Smooth muscle cell (in vitro differentiated cells): ENCODE results near the gene MORC4. TPM values are rescaled to one million over a fixed set of nuclear protein-coding genes. Genes with fewer than 3 reads are reported as not detected.

ENCODE experiments used
- DNase-seq: peaks from one replicate; lab custom pipeline; 2025; ENCODE audit not compliant: unreplicated experiment; lab: John Stamatoyannopoulos, UW
- H2AFZ ChIP-seq: fragments of 200-600 bp; sonication (generic); 2 replicates; pipeline ENCODE4 v1.6.0; 2016; ENCODE audit warnings: antibody characterized with exemption, low read depth, mild to moderate bottlenecking
- H3F3A ChIP-seq: fragments of 200-600 bp; sonication (generic); 2 replicates; pipeline ENCODE4 v1.6.0; 2017; ENCODE audit warnings: antibody characterized with exemption, low read depth
- H3K27ac ChIP-seq: fragments of 200-600 bp; sonication (generic); 2 replicates; pipeline ENCODE4 v1.5.1; 2016; ENCODE audit warnings: low read depth, mild to moderate bottlenecking
- H3K27me3 ChIP-seq: fragments of 200-600 bp; sonication (generic); 2 replicates; pipeline ENCODE4 v1.6.1; 2016; ENCODE audit warnings: low read depth, mild to moderate bottlenecking
- H3K36me3 ChIP-seq: fragments of 200-600 bp; sonication (generic); 2 replicates; pipeline ENCODE4 v1.5.1; 2016; ENCODE audit warnings: low read depth
- H3K4me1 ChIP-seq: fragments of 200-600 bp; sonication (generic); 2 replicates; pipeline ENCODE4 v1.5.1; 2016; ENCODE audit warnings: low read depth
- H3K4me2 ChIP-seq: fragments of 200-600 bp; sonication (generic); 2 replicates; pipeline ENCODE4 v1.6.0; 2016; ENCODE audit warnings: mild to moderate bottlenecking
- H3K4me3 ChIP-seq: fragments of 200-600 bp; sonication (generic); 2 replicates; pipeline ENCODE4 v1.5.1; 2016; ENCODE audit warnings: mild to moderate bottlenecking
- H3K79me2 ChIP-seq: fragments of 200-600 bp; sonication (generic); 2 replicates; pipeline ENCODE4 v1.6.0; 2016; ENCODE audit warnings: low read depth, mild to moderate bottlenecking
- H3K9ac ChIP-seq: fragments of 200-600 bp; sonication (generic); 2 replicates; pipeline ENCODE4 v1.6.0; 2016; ENCODE audit warnings: low read depth
- H3K9me3 ChIP-seq: fragments of 200-600 bp; sonication (generic); replicated peaks from 2 replicates; pipeline ENCODE4 v1.5.1; 2016; ENCODE audit warnings: low read depth
- H4K20me1 ChIP-seq: fragments of 200-600 bp; sonication (generic); 2 replicates; pipeline ENCODE4 v1.6.0; 2016; ENCODE audit warnings: low read depth
- WGBS: methylation state at CpG from one replicate; pipeline ENCODE4 v1.1.7; 2016; ENCODE audit warnings: low lambda C conversion rate; 5-methylcytosine and 5-hydroxymethylcytosine counted together
- polyA plus RNA-seq: library from polyadenylated mRNA; unstranded; fragments of >200 nt; fragmentation: Nextera tagmentation; extraction: Ambion mirVana; gene quantifications from 2 replicates; pipeline ENCODE4 v1.2.1, GENCODE V29; 2016
- total RNA-seq: library from RNA; depleted of rRNA; stranded (reverse); fragments of >200 nt; gene quantifications from 2 replicates; pipeline ENCODE4 v1.2.3, GENCODE V29; 2014
- TF ChIP-seq, protein P1 (sequence below): fragments of 200-600 bp; sonication (generic); IDR thresholded peaks from 2 replicates; pipeline ENCODE4 v1.5.1; 2017; ENCODE audit warnings: borderline replicate concordance, mild to moderate bottlenecking, antibody characterized with exemption; ENCODE audit not compliant: insufficient read depth, poor library complexity, severe bottlenecking

MORC4 gene
- total and polyA plus RNA-seq, 2 experiments from 2014 or later = 27.1 to 33.8 TPM

GRCh38 chrX:106964290-106964689, 35.7 kb downstream of the MORC4 start:
- Histone ChIP-seq H3K4me3 (no peak overlapping the region), H4K20me1 (no peaks in the 10 kb centered on the region), H3F3A (no peaks in the 10 kb centered on the region), H3K9ac (no peak overlapping the region), H3K36me3 (no peaks in the 10 kb centered on the region), H3K79me2 (no peaks in the 10 kb centered on the region), H3K27me3 (no peaks in the 10 kb centered on the region), H3K27ac (no peak overlapping the region), H2AFZ (no peak overlapping the region), H3K4me1 (no peaks in the 10 kb centered on the region), H3K9me3 (no peaks in the 10 kb centered on the region), H3K4me2 (no peak overlapping the region)
- no peak for DNase-seq
- TF ChIP-seq, protein P1, sequence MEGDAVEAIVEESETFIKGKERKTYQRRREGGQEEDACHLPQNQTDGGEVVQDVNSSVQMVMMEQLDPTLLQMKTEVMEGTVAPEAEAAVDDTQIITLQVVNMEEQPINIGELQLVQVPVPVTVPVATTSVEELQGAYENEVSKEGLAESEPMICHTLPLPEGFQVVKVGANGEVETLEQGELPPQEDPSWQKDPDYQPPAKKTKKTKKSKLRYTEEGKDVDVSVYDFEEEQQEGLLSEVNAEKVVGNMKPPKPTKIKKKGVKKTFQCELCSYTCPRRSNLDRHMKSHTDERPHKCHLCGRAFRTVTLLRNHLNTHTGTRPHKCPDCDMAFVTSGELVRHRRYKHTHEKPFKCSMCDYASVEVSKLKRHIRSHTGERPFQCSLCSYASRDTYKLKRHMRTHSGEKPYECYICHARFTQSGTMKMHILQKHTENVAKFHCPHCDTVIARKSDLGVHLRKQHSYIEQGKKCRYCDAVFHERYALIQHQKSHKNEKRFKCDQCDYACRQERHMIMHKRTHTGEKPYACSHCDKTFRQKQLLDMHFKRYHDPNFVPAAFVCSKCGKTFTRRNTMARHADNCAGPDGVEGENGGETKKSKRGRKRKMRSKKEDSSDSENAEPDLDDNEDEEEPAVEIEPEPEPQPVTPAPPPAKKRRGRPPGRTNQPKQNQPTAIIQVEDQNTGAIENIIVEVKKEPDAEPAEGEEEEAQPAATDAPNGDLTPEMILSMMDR = no peak
- WGBS = 46% methylated on average over 1 of the region's 1 CpG

DNA sequence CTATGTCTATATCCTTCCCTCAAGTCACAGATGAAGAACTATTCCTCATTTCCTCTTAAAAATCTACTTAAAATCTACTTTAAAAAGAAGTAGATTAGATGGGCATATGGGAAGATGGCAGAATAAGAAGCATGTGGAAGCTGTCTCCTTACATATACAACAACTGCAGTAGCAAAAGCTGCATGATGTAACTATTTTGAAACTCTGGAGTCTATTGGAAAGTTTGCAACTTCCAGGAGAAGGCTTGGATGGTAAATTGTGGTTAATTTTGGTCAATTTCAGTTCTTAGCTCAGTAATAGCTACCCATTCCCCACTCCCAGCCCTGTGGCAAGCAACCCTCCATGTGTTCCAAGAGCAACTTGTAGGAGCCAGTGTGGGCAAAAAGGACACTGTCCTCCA, 36.9 kb downstream of the MORC4 start:
- Histone ChIP-seq H3K36me3 (no peaks in the 10 kb centered on the region), H3K4me2 (no peak overlapping the region), H3K9me3 (no peaks in the 10 kb centered on the region), H3K27me3 (no peaks in the 10 kb centered on the region), H3K9ac (no peak overlapping the region), H3K4me3 (no peak overlapping the region), H3F3A (no peaks in the 10 kb centered on the region), H3K27ac (no peak overlapping the region), H2AFZ (no peak overlapping the region), H4K20me1 (no peaks in the 10 kb centered on the region), H3K4me1 (no peaks in the 10 kb centered on the region), H3K79me2 (no peaks in the 10 kb centered on the region)
- no peak for DNase-seq
- TF ChIP-seq, protein P1 = no peak

DNA sequence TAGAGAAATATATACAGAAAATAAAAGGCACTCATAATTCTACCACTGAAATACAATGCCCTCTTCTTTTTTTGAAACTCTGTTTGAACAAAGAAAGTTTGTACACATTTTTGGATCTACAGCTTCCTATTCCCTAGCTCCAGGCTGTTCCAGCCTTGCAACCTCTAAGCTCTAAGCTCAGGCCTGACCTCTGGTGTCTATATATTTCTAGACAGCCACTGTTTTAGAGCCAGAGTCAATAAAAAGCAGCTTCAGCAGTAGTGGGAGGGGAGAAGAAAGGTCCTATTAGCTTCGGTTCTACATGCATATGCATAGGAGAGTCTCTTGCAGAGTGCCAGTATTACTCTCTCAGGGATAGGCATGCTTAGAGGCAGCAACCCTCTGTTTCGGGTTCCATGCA, 40.1 kb downstream of the MORC4 start:
- DNase-seq = no peak

GRCh38 chrX:106957856-106958255, 42.2 kb downstream of the MORC4 start:
- no peaks in the 10 kb centered on the region for H3K79me2 ChIP-seq
- H4K20me1 ChIP-seq = no peaks in the 10 kb centered on the region
- no peak overlapping the region for H3K4me3 ChIP-seq
- H3K36me3 ChIP-seq = no peaks in the 10 kb centered on the region
- H3K27me3 ChIP-seq = no peaks in the 10 kb centered on the region
- TF ChIP-seq, protein P1 = no peak
- H3K9me3 ChIP-seq = no peaks in the 10 kb centered on the region
- no peak for DNase-seq
- H3K4me2 ChIP-seq = no peak overlapping the region
- 39% methylated on average over 1 of the region's 1 CpG for WGBS
- no peak overlapping the region for H3K27ac ChIP-seq
- H3F3A ChIP-seq = no peaks in the 10 kb centered on the region
- no peaks in the 10 kb centered on the region for H3K4me1 ChIP-seq
- no peak overlapping the region for H2AFZ ChIP-seq
- no peak overlapping the region for H3K9ac ChIP-seq

More for the DNA sequence above, 40.1 kb downstream of the MORC4 start:
- Histone ChIP-seq H3K4me1 (no peaks in the 10 kb centered on the region), H4K20me1 (no peaks in the 10 kb centered on the region), H3K4me3 (no peak overlapping the region), H3K27ac (no peak overlapping the region), H3F3A (no peaks in the 10 kb centered on the region), H3K79me2 (no peaks in the 10 kb centered on the region), H3K27me3 (no peaks in the 10 kb centered on the region), H3K4me2 (no peak overlapping the region), H3K9ac (no peak overlapping the region), H3K9me3 (no peaks in the 10 kb centered on the region), H3K36me3 (no peaks in the 10 kb centered on the region), H2AFZ (no peak overlapping the region)
- TF ChIP-seq, protein P1 = peak; percentile 28
- WGBS = 73% methylated on average over 2 of the region's 2 CpGs
